Neural cell (in vitro differentiated cells): ENCODE results near the gene EIF2D. TPM values are rescaled to one million over a fixed set of nuclear protein-coding genes. Genes with fewer than 3 reads are reported as not detected.

ENCODE experiments used
- H2AFZ ChIP-seq: fragments of 200-600, 300-800 bp; sonication (generic), shearing (Covaris generic); 2 replicates; pipeline ENCODE4 v1.6.0; 2014; ENCODE audit warnings: low read depth, mild to moderate bottlenecking, antibody characterized with exemption, low read length, moderate library complexity
- H3F3A ChIP-seq: fragments of 200-600 bp; shearing (Covaris generic); 2 replicates; pipeline ENCODE4 v1.6.1; 2016; ENCODE audit warnings: mild to moderate bottlenecking, moderate library complexity, mixed read lengths, antibody characterized with exemption, low read length; ENCODE audit not compliant: insufficient read depth, poor library complexity, severe bottlenecking
- H3K27ac ChIP-seq: fragments of 200-600, 300-800 bp; sonication (generic), shearing (Covaris generic); 2 replicates; pipeline ENCODE4 v1.5.1; 2014; ENCODE audit warnings: mild to moderate bottlenecking, low read length, moderate library complexity
- H3K27me3 ChIP-seq: fragments of 300-800, 200-600 bp; sonication (generic), shearing (Covaris generic); 2 replicates; pipeline ENCODE4 v1.6.0; 2014; ENCODE audit warnings: mild to moderate bottlenecking, low read depth, low read length, moderate library complexity; ENCODE audit not compliant: insufficient read depth
- H3K36me3 ChIP-seq: fragments of 300-800, 200-600 bp; sonication (generic), shearing (Covaris generic); 2 replicates; pipeline ENCODE4 v1.5.1; 2014; ENCODE audit warnings: mild to moderate bottlenecking, antibody characterized with exemption, low read length, moderate library complexity; ENCODE audit not compliant: insufficient read depth
- H3K4me2 ChIP-seq: fragments of 300-800, 200-600 bp; sonication (generic), shearing (Covaris generic); 2 replicates; pipeline ENCODE4 v1.6.0; 2014; ENCODE audit warnings: mild to moderate bottlenecking, low read length
- H3K4me3 ChIP-seq: fragments of 300-800, 200-600 bp; sonication (generic), shearing (Covaris generic); 2 replicates; pipeline ENCODE4 v1.5.1; 2014; ENCODE audit warnings: mild to moderate bottlenecking, low read length, moderate library complexity
- H3K79me2 ChIP-seq: fragments of 200-600 bp; shearing (Covaris generic); replicated peaks from 2 replicates; pipeline ENCODE4 v1.6.0; 2014; ENCODE audit warnings: mild to moderate bottlenecking, low read length, moderate library complexity; ENCODE audit not compliant: insufficient read depth
- H3K9ac ChIP-seq: fragments of 300-800, 200-600 bp; sonication (generic), shearing (Covaris generic); 2 replicates; pipeline ENCODE4 v1.6.1; 2016; ENCODE audit warnings: mild to moderate bottlenecking, low read length, mixed read lengths
- H3K9me2 ChIP-seq: fragments of 200-600 bp; shearing (Covaris generic); 2 replicates; pipeline ENCODE4 v1.6.1; 2016; ENCODE audit warnings: mild to moderate bottlenecking, low read length, mixed read lengths; ENCODE audit not compliant: insufficient read depth
- H3K9me3 ChIP-seq: fragments of 200-600, 300-800 bp; sonication (generic), shearing (Covaris generic); 2 replicates; pipeline ENCODE4 v1.6.1; 2016; ENCODE audit warnings: mild to moderate bottlenecking, mixed run types, low read length, moderate library complexity, mixed read lengths
- H4K20me1 ChIP-seq: fragments of 200-600 bp; shearing (Covaris generic); 2 replicates; pipeline ENCODE4 v1.6.1; 2016; ENCODE audit warnings: mild to moderate bottlenecking, mixed run types; ENCODE audit not compliant: insufficient read depth
- EP300 ChIP-seq: fragments of 450-650 bp; conservative IDR thresholded peaks from 2 replicates; pipeline ENCODE4 v1.6.1; 2014; ENCODE audit warnings: antibody characterized with exemption, mild to moderate bottlenecking, moderate library complexity; ENCODE audit not compliant: poor library complexity, severe bottlenecking
- EZH2 ChIP-seq: fragments of 200-600, 300-800 bp; shearing (Covaris generic), sonication (generic); IDR thresholded peaks from 2 replicates; pipeline ENCODE4 v1.6.1; 2014; ENCODE audit warnings: antibody characterized with exemption, low read length, borderline replicate concordance, mild to moderate bottlenecking; ENCODE audit not compliant: insufficient read depth, poor library complexity, severe bottlenecking
- MXI1 ChIP-seq: fragments of 450-650 bp; conservative IDR thresholded peaks from 2 replicates; pipeline ENCODE4 v1.6.1; 2014; ENCODE audit warnings: antibody characterized with exemption, mild to moderate bottlenecking; ENCODE audit not compliant: poor library complexity, severe bottlenecking
- POLR2AphosphoS5 ChIP-seq: IDR thresholded peaks from 2 replicates; pipeline ENCODE4 v1.6.1; 2012
- RAD21 ChIP-seq: fragments of 450-650 bp; conservative IDR thresholded peaks from 2 replicates; pipeline ENCODE4 v1.6.1; 2014; ENCODE audit warnings: antibody characterized with exemption, mild to moderate bottlenecking, moderate library complexity
- SMC3 ChIP-seq: fragments of 450-650 bp; conservative IDR thresholded peaks from 2 replicates; pipeline ENCODE4 v1.6.1; 2014; ENCODE audit warnings: antibody characterized with exemption, mild to moderate bottlenecking, moderate library complexity; ENCODE audit not compliant: poor library complexity
- TAF1 ChIP-seq: IDR thresholded peaks from 2 replicates; pipeline ENCODE4 v1.6.1; 2012; ENCODE audit warnings: low read depth
- polyA plus RNA-seq: library from polyadenylated mRNA; depleted of rRNA; stranded (reverse); fragments of >200 nt; gene quantifications from 2 replicates; pipeline ENCODE4 v1.2.3, GENCODE V29; 2014
- TF ChIP-seq, protein P1 (sequence below): fragments of 450-650 bp; IDR thresholded peaks from 2 replicates; pipeline ENCODE4 v1.5.1; 2014; ENCODE audit warnings: antibody characterized with exemption, mild to moderate bottlenecking, moderate library complexity; ENCODE audit not compliant: poor library complexity, severe bottlenecking
- TF ChIP-seq, protein P2 (sequence below): IDR thresholded peaks from 2 replicates; pipeline ENCODE4 v1.6.1; 2012; ENCODE audit warnings: borderline replicate concordance

EIF2D gene
- polyA plus RNA-seq, 1 donor from 2014 or later = 37.1 TPM

DNA sequence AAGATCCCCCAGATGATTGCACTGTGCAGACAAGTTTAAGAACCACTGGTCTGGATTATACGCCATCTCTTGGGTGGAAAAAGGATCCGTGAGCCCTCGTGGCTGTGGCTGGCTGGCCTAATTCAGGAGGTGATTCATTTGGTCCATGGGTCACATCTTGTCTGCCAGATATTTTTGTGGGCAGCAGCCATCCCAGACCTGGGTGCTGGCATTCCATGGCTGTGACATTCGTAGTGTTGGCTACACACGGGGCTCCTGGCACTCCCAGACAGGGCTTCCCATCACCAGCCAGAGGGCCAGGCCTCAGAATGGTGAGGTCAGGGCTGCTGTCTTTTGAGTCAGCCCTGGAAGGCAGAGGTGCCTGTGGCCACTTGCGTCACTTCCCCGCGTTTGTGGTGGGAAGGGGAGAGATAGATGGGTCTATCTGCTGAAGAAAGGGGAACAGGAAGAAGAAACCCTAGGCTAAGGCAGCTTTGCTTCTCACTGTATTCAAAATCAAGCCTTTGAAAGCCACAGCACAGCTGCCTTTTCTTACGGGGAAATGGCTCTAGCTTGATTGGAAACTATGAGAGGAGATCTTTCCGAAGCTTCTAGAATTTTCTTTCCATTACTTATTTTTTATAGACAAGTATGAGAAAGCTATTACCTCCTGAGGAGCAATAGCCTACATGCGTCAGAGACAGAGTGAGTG lies 32.4 kb downstream of the EIF2D start:
- Histone ChIP-seq H2AFZ (no peak overlapping the region), H3K4me3 (no peak overlapping the region), H3K9me2 (no peaks in the 10 kb centered on the region), H3K36me3 (no peaks in the 10 kb centered on the region), H3K4me2 (no peak overlapping the region), H4K20me1 (no peaks in the 10 kb centered on the region), H3K9me3 (no peaks in the 10 kb centered on the region), H3K79me2 (no peaks in the 10 kb centered on the region), H3F3A (no peaks in the 10 kb centered on the region), H3K27me3 (no peaks in the 10 kb centered on the region), H3K9ac (no peak overlapping the region), H3K27ac (no peak overlapping the region)
- TF ChIP-seq, protein P1, sequence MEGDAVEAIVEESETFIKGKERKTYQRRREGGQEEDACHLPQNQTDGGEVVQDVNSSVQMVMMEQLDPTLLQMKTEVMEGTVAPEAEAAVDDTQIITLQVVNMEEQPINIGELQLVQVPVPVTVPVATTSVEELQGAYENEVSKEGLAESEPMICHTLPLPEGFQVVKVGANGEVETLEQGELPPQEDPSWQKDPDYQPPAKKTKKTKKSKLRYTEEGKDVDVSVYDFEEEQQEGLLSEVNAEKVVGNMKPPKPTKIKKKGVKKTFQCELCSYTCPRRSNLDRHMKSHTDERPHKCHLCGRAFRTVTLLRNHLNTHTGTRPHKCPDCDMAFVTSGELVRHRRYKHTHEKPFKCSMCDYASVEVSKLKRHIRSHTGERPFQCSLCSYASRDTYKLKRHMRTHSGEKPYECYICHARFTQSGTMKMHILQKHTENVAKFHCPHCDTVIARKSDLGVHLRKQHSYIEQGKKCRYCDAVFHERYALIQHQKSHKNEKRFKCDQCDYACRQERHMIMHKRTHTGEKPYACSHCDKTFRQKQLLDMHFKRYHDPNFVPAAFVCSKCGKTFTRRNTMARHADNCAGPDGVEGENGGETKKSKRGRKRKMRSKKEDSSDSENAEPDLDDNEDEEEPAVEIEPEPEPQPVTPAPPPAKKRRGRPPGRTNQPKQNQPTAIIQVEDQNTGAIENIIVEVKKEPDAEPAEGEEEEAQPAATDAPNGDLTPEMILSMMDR = no peak
- TF ChIP-seq POLR2AphosphoS5 = no peak
- TF ChIP-seq EP300 = no peak

DNA sequence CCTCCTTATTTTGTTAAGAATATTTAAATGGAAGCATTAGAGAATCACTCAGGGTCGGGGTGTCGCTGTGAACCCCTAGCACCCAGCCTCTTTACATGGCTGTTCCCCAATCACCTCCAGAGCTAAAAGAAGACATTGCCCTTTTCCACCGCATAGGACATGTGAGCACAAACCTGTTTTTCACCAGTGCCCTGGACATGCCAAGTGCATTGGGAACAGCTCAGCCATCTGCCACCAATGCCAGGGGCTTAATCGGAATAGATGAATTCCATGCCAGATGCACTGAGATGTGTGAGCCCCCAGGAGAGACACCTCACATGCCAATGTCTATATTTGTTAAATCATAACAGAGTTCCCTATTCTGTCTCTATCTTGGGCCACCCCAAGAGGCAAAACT lies 33.3 kb downstream of the EIF2D start:
- no peaks in the 10 kb centered on the region for H3F3A ChIP-seq
- no peaks in the 10 kb centered on the region for H4K20me1 ChIP-seq
- H3K36me3 ChIP-seq = no peaks in the 10 kb centered on the region
- H3K27me3 ChIP-seq = no peaks in the 10 kb centered on the region
- H3K27ac ChIP-seq = no peak overlapping the region
- H3K4me3 ChIP-seq = no peak overlapping the region
- TF ChIP-seq, protein P2, sequence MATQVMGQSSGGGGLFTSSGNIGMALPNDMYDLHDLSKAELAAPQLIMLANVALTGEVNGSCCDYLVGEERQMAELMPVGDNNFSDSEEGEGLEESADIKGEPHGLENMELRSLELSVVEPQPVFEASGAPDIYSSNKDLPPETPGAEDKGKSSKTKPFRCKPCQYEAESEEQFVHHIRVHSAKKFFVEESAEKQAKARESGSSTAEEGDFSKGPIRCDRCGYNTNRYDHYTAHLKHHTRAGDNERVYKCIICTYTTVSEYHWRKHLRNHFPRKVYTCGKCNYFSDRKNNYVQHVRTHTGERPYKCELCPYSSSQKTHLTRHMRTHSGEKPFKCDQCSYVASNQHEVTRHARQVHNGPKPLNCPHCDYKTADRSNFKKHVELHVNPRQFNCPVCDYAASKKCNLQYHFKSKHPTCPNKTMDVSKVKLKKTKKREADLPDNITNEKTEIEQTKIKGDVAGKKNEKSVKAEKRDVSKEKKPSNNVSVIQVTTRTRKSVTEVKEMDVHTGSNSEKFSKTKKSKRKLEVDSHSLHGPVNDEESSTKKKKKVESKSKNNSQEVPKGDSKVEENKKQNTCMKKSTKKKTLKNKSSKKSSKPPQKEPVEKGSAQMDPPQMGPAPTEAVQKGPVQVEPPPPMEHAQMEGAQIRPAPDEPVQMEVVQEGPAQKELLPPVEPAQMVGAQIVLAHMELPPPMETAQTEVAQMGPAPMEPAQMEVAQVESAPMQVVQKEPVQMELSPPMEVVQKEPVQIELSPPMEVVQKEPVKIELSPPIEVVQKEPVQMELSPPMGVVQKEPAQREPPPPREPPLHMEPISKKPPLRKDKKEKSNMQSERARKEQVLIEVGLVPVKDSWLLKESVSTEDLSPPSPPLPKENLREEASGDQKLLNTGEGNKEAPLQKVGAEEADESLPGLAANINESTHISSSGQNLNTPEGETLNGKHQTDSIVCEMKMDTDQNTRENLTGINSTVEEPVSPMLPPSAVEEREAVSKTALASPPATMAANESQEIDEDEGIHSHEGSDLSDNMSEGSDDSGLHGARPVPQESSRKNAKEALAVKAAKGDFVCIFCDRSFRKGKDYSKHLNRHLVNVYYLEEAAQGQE = no peak
- TF ChIP-seq MXI1 (no peak), RAD21 (no peak), EZH2 (no peak), POLR2AphosphoS5 (no peak), EP300 (no peak), SMC3 (no peak), TAF1 (no peak)
- TF ChIP-seq, protein P1 = no peak
- no peak overlapping the region for H2AFZ ChIP-seq
- H3K9ac ChIP-seq = no peak overlapping the region
- no peaks in the 10 kb centered on the region for H3K79me2 ChIP-seq
- H3K9me2 ChIP-seq = no peaks in the 10 kb centered on the region
- no peaks in the 10 kb centered on the region for H3K9me3 ChIP-seq
- H3K4me2 ChIP-seq = no peak overlapping the region
